Caco-2 (cell line): ENCODE data around the gene AREL1. TPM values are rescaled to one million over a fixed set of nuclear protein-coding genes. Genes with fewer than 3 reads are reported as not detected.

Experiments
- BruUV-seq: library from RNA; stranded (reverse); fragments of 400-500 nt; replicated peaks from 2 replicates; lab custom pipeline; 2021; lab: Mats Ljungman, UMichigan
- CTCF ChIA-PET: fragments of 300-600 bp; sonication (Branson Sonifier 250); formaldehyde crosslinking; loops from one replicate; lab custom pipeline; 2022; ENCODE audit warnings: antibody characterized with exemption; lab: Charles Lee
- POLR2A ChIA-PET: fragments of 300-600 bp; sonication (Branson Sonifier 250); formaldehyde crosslinking; loops from one replicate; lab custom pipeline; 2022; ENCODE audit warnings: antibody characterized with exemption; lab: Charles Lee
- DNase-seq, 2 experiments: peaks; one replicate each; pipeline versions ENCODE4 v3.0.0 to v3.0.0-alpha.2; 2020 to 2022
- H3K27me3 ChIP-seq: replicated peaks from 2 replicates; pipeline ENCODE4 v1.6.0; 2011; ENCODE audit warnings: low read length; ENCODE audit not compliant: control insufficient read depth, insufficient read depth
- H3K36me3 ChIP-seq: 2 replicates; pipeline ENCODE4 v1.5.1; 2011; ENCODE audit warnings: low read length; ENCODE audit not compliant: control insufficient read depth, insufficient read depth
- H3K4me1 ChIP-seq: fragments of 250-450 bp; sonication (Bioruptor Pico); 2 replicates; pipeline ENCODE4 v1.5.1; 2020; ENCODE audit warnings: mild to moderate bottlenecking
- H3K4me3 ChIP-seq: 2 replicates; pipeline ENCODE4 v1.5.1; 2011; ENCODE audit warnings: low read depth, mild to moderate bottlenecking, control low read depth, low read length
- H3K9me3 ChIP-seq: fragments of 250-450 bp; sonication (Bioruptor Pico); 2 replicates; pipeline ENCODE4 v1.5.1; 2020; ENCODE audit warnings: mild to moderate bottlenecking, moderate library complexity
- H3K27ac Mint-ChIP-seq: one replicate; pipeline ENCODE4 v1.8.0; 2022; ENCODE audit warnings: mixed read lengths; ENCODE audit not compliant: unreplicated experiment
- H3K27me3 Mint-ChIP-seq: one replicate; pipeline ENCODE4 v1.8.0; 2022; ENCODE audit warnings: mixed read lengths; ENCODE audit not compliant: insufficient read depth, unreplicated experiment
- H3K36me3 Mint-ChIP-seq: one replicate; pipeline ENCODE4 v1.8.0; 2022; ENCODE audit warnings: mild to moderate bottlenecking, mixed read lengths; ENCODE audit not compliant: insufficient read depth, unreplicated experiment
- H3K4me1 Mint-ChIP-seq: one replicate; pipeline ENCODE4 v1.8.0; 2022; ENCODE audit warnings: low read depth, mixed read lengths; ENCODE audit not compliant: unreplicated experiment
- H3K4me3 Mint-ChIP-seq: one replicate; pipeline ENCODE4 v1.8.0; 2022; ENCODE audit warnings: mild to moderate bottlenecking, moderate library complexity, mixed read lengths; ENCODE audit not compliant: unreplicated experiment
- H3K9me3 Mint-ChIP-seq: one replicate; pipeline ENCODE4 v1.8.0; 2022; ENCODE audit warnings: mixed read lengths; ENCODE audit not compliant: unreplicated experiment
- CTCF ChIP-seq, 2 experiments: fragments of 200-600 bp in 1 of 2; IDR thresholded peaks; 1 replicate in 1 of 2; 2 replicates in 1 of 2; pipeline versions ENCODE4 v1.5.1 to v1.8.0; 2011 to 2022; ENCODE audit warnings: antibody characterized with exemption in 1 of 2, control low read depth in 1 of 2, inconsistent platforms in 1 of 2, low read depth in 1 of 2, low read length in 1 of 2, mild to moderate bottlenecking in 1 of 2, moderate library complexity in 1 of 2; ENCODE audit not compliant: insufficient read depth in 1 of 2, severe bottlenecking in 1 of 2, unreplicated experiment in 1 of 2
- intact Hi-C: fragments of 100-400 bp; cut with micrococcal nuclease; formaldehyde crosslinking; loops from one replicate; pipeline ENCODE4 v1.10.0; 2022; ENCODE audit not compliant: unreplicated experiment
- total RNA-seq: library from RNA; stranded (reverse); gene quantifications from 2 replicates; pipeline ENCODE4 v1.2.3, GENCODE V29; 2022

The AREL1 gene
- total RNA-seq, 1 experiment from 2014 or later, result 38.0 TPM

GRCh38 chr14:74733221-74733620 lies 20.3 kb upstream of the AREL1 start:
- Mint-ChIP-seq H3K27me3 (no peaks in the 10 kb centered on the region), H3K4me1 (peaks cover 15% of the 10 kb centered on the region), H3K9me3 (no peaks in the 10 kb centered on the region), H3K4me3 (no peak overlapping the region), H3K27ac (no peak overlapping the region), H3K36me3 (peaks cover 13% of the 10 kb centered on the region)
- intact Hi-C loops, result no loop called here
- DNase-seq, result no peak
- Histone ChIP-seq H3K4me3 (no peak overlapping the region), H3K4me1 (peaks cover 4% of the 10 kb centered on the region; the same call in 1 of the 2 replicates), H3K36me3 (no peaks in the 10 kb centered on the region), H3K27me3 (no peaks in the 10 kb centered on the region), H3K9me3 (no peaks in the 10 kb centered on the region)
- ChIA-PET POLR2A (interaction anchor here (0.5 kb wide), 1 partner anchor 269 kb away, joined by 5 read pairs; no protein-coding TSS in a partner anchor), CTCF (no interaction called here)
- TF ChIP-seq CTCF (IDR thresholded peaks at IDR 0.05; ENCODE audit: insufficient read depth in 1 of 2, low read depth in 1 of 2, low read length in 1 of 2, severe bottlenecking in 1 of 2, unreplicated experiment in 1 of 2), result no peak
- no TSS peak for BruUV-seq

- Mint-ChIP-seq H3K36me3 (peaks cover 13% of the 10 kb centered on the region), H3K27me3 (no peaks in the 10 kb centered on the region), H3K9me3 (no peaks in the 10 kb centered on the region), H3K27ac (no peak overlapping the region), H3K4me3 (no peak overlapping the region), H3K4me1 (peaks cover 15% of the 10 kb centered on the region)
- no peak for TF ChIP-seq CTCF (IDR thresholded peaks at IDR 0.05; ENCODE audit: insufficient read depth in 1 of 2, low read depth in 1 of 2, low read length in 1 of 2, severe bottlenecking in 1 of 2, unreplicated experiment in 1 of 2)
- peaks cover 4% of the 10 kb centered on the region; the same call in 1 of the 2 replicates for H3K4me1 ChIP-seq
- ChIA-PET CTCF (no interaction called here), POLR2A (no interaction called here)
- H3K27me3 ChIP-seq, result no peaks in the 10 kb centered on the region
- no TSS peak for BruUV-seq
- intact Hi-C loops, result no loop called here
- H3K9me3 ChIP-seq, result no peaks in the 10 kb centered on the region
- H3K36me3 ChIP-seq, result no peaks in the 10 kb centered on the region
- no peak for DNase-seq
- no peak overlapping the region for H3K4me3 ChIP-seq
Measured at GRCh38 chr14:74732387-74732786, 19.5 kb upstream of the AREL1 start.

- no peak for TF ChIP-seq CTCF (IDR thresholded peaks at IDR 0.05; ENCODE audit: insufficient read depth in 1 of 2, low read depth in 1 of 2, low read length in 1 of 2, severe bottlenecking in 1 of 2, unreplicated experiment in 1 of 2)
- peaks cover 25% of the 10 kb centered on the region for H3K36me3 Mint-ChIP-seq
- ChIA-PET CTCF (no interaction called here), POLR2A (no interaction called here)
- H3K9me3 ChIP-seq, result no peaks in the 10 kb centered on the region
- no peak for DNase-seq
- H3K4me3 Mint-ChIP-seq, result no peak overlapping the region
- H3K4me1 ChIP-seq, result no peaks in the 10 kb centered on the region
- H3K9me3 Mint-ChIP-seq, result no peaks in the 10 kb centered on the region
- BruUV-seq, result no TSS peak
- H3K4me1 Mint-ChIP-seq, result no peaks in the 10 kb centered on the region
- H3K4me3 ChIP-seq, result no peak overlapping the region
- H3K27ac Mint-ChIP-seq, result no peak overlapping the region
- intact Hi-C loops, result no loop called here
- H3K27me3 Mint-ChIP-seq, result no peaks in the 10 kb centered on the region
- no peaks in the 10 kb centered on the region; the same call in 1 of the 2 replicates for H3K36me3 ChIP-seq
- no peaks in the 10 kb centered on the region for H3K27me3 ChIP-seq
Measured at GRCh38 chr14:74723134-74723533, 10.3 kb upstream of the AREL1 start.
